Panc1 (cell line): ENCODE results near the gene SPG21. TPM values are rescaled to one million over a fixed set of nuclear protein-coding genes. Genes with fewer than 3 reads are reported as not detected.

ENCODE experiments used
- ATAC-seq: fragments of 200-7000 bp; cut with Tn5 transposase; 2 replicates; pipeline ENCODE4 v1.9.1; 2020; ENCODE audit warnings: mild to moderate bottlenecking, moderate library complexity
- BruUV-seq: library from RNA; stranded (reverse); fragments of 400-500 nt; replicated peaks from 2 replicates; lab custom pipeline; 2021; lab: Mats Ljungman, UMichigan
- CTCF ChIA-PET: fragments of 300-600 bp; sonication (Branson Sonifier 250); formaldehyde crosslinking; loops from one replicate; lab custom pipeline; 2022; ENCODE audit warnings: antibody characterized with exemption; lab: Charles Lee
- POLR2A ChIA-PET: fragments of 300-600 bp; sonication (Branson Sonifier 250); formaldehyde crosslinking; loops from one replicate; lab custom pipeline; 2022; ENCODE audit warnings: antibody characterized with exemption; lab: Charles Lee
- DNase-seq: peaks from one replicate; pipeline ENCODE4 v3.0.0-alpha.2; 2010; ENCODE audit warnings: low read depth, low spot score
- H3K27ac ChIP-seq: 2 replicates; pipeline ENCODE4 v1.5.1; 2011; ENCODE audit warnings: mild to moderate bottlenecking, low read length, inconsistent platforms
- H3K27me3 ChIP-seq: fragments of 200-500 bp; sonication (Bioruptor generic); 2 replicates; pipeline ENCODE4 v1.6.0; 2014; ENCODE audit warnings: low read length, inconsistent platforms; ENCODE audit not compliant: control insufficient read depth, insufficient read depth
- H3K36me3 ChIP-seq: fragments of 200-500 bp; sonication (Bioruptor generic); 2 replicates; pipeline ENCODE4 v1.5.1; 2014; ENCODE audit warnings: inconsistent platforms, mild to moderate bottlenecking, low read length, moderate library complexity; ENCODE audit not compliant: control insufficient read depth, insufficient read depth
- H3K4me1 ChIP-seq: 2 replicates; pipeline ENCODE4 v1.5.1; 2011; ENCODE audit warnings: inconsistent platforms, mild to moderate bottlenecking, low read length, moderate library complexity; ENCODE audit not compliant: control insufficient read depth, insufficient read depth
- H3K4me3 ChIP-seq, 2 experiments: 2 replicates each; pipeline ENCODE4 v1.5.1; 2011 to 2012; ENCODE audit warnings: low read depth in 2 of 2, low read length in 2 of 2, mild to moderate bottlenecking in 2 of 2, inconsistent platforms in 1 of 2, moderate library complexity in 1 of 2
- H3K9me3 ChIP-seq: fragments of 200-500 bp; sonication (Bioruptor generic); 2 replicates; pipeline ENCODE4 v1.5.1; 2014; ENCODE audit warnings: low read depth, mild to moderate bottlenecking, inconsistent platforms, low read length, moderate library complexity; ENCODE audit not compliant: control insufficient read depth, insufficient read depth
- CTCF ChIP-seq: fragments of 450-650 bp; IDR thresholded peaks from 2 replicates; pipeline ENCODE4 v1.5.1; 2017; ENCODE audit warnings: mild to moderate bottlenecking
- POLR2AphosphoS5 ChIP-seq: IDR thresholded peaks from 2 replicates; pipeline ENCODE4 v1.6.1; 2012; ENCODE audit warnings: mild to moderate bottlenecking, low read depth, low read length, moderate library complexity
- REST ChIP-seq, 2 experiments: IDR thresholded peaks; 2 replicates each; pipeline ENCODE4 v1.6.1; 2011 to 2012; ENCODE audit warnings: low read depth in 2 of 2, control low read depth in 1 of 2, low read length in 1 of 2, mild to moderate bottlenecking in 1 of 2, moderate library complexity in 1 of 2; ENCODE audit not compliant: insufficient read depth in 1 of 2
- SIN3A ChIP-seq: IDR thresholded peaks from 2 replicates; pipeline ENCODE4 v1.6.1; 2012; ENCODE audit warnings: low read depth, mild to moderate bottlenecking, low read length, moderate library complexity, borderline replicate concordance; ENCODE audit not compliant: insufficient read depth
- TCF7L2 ChIP-seq: IDR thresholded peaks from 2 replicates; pipeline ENCODE4 v1.6.1; 2011; ENCODE audit warnings: mild to moderate bottlenecking, low read depth, low read length, inconsistent platforms
- in situ Hi-C: cut with HindIII; loops from 2 replicates; pipeline ENCODE4 v1.10.0; 2016; ENCODE audit warnings: low sequenced_read_pairs, low pct_unique_long_range_greater_than_20kb
- intact Hi-C: fragments of 100-400 bp; cut with micrococcal nuclease; formaldehyde crosslinking; loops from one replicate; pipeline ENCODE4 v1.10.0; 2022; ENCODE audit not compliant: unreplicated experiment
- total RNA-seq: library from RNA; stranded (reverse); gene quantifications from one replicate; pipeline ENCODE4 v1.2.1, GENCODE V29; 2021; ENCODE audit not compliant: unreplicated experiment

The SPG21 gene
- total RNA-seq, 1 experiment from 2014 or later: 124 TPM

- Histone ChIP-seq H3K4me3 (no peak overlapping the region), H3K27ac (no peak overlapping the region), H3K27me3 (no peaks in the 10 kb centered on the region), H3K36me3 (peaks cover 20% of the 10 kb centered on the region; the same call in 1 of the 2 replicates), H3K4me1 (no peaks in the 10 kb centered on the region), H3K9me3 (no peaks in the 10 kb centered on the region)
- intact Hi-C loops (no loop called here), in situ Hi-C loops (no loop called here)
- no TSS peak for BruUV-seq
- TF ChIP-seq REST (IDR thresholded peaks at IDR 0.05; ENCODE audit: insufficient read depth in 1 of 2, low read depth in 2 of 2, low read length in 1 of 2): no peak
- no peak for TF ChIP-seq CTCF
- no peak for TF ChIP-seq POLR2AphosphoS5
- TF ChIP-seq TCF7L2: no peak
- TF ChIP-seq SIN3A: no peak
- CTCF ChIA-PET: no interaction called here
- ATAC-seq: no peak
- POLR2A ChIA-PET: no interaction called here
- DNase-seq: no peak
Observed at GRCh38 chr15:64969401-64969800, 20.3 kb downstream of the SPG21 start.

- DNase-seq (no peak), ATAC-seq (no peak)
- Histone ChIP-seq H3K36me3 (peaks cover 23% of the 10 kb centered on the region), H3K9me3 (no peaks in the 10 kb centered on the region), H3K4me1 (no peaks in the 10 kb centered on the region), H3K27ac (no peak overlapping the region), H3K27me3 (no peaks in the 10 kb centered on the region), H3K4me3 (no peak overlapping the region)
- TF ChIP-seq TCF7L2: no peak
- TF ChIP-seq SIN3A: no peak
- TF ChIP-seq POLR2AphosphoS5: no peak
- TF ChIP-seq CTCF: no peak
- no peak for TF ChIP-seq REST (IDR thresholded peaks at IDR 0.05; ENCODE audit: insufficient read depth in 1 of 2, low read depth in 2 of 2, low read length in 1 of 2)
- intact Hi-C loops (no loop called here), in situ Hi-C loops (no loop called here)
- BruUV-seq: no TSS peak
- POLR2A ChIA-PET: no interaction called here
- CTCF ChIA-PET: no interaction called here
Observed at GRCh38 chr15:64961013-64961412, 28.7 kb downstream of the SPG21 start.
